Neuronal stem cell (in vitro differentiated cells): ENCODE results near the gene PCDHB7.
A peak's percentile ranks its signal among the peaks of the same experiment; 100 is the strongest.
"Not testable (repeated sequence)": the region's sequence is repeated elsewhere in the genome, so short reads cannot be mapped to it uniquely, and the experiment has no call there.

Experiments used
- DNase-seq: peaks from one replicate; pipeline ENCODE4 v3.0.0-alpha.2; 2013; ENCODE audit warnings: low spot score
- H2AFZ ChIP-seq: one replicate; pipeline ENCODE4 v1.6.1; 2013; ENCODE audit warnings: mild to moderate bottlenecking, low read length, inconsistent platforms
- H2AK5ac ChIP-seq: 2 replicates; pipeline ENCODE4 v1.6.1; 2013; ENCODE audit warnings: low read depth, mild to moderate bottlenecking, inconsistent platforms, low read length, moderate library complexity, mixed read lengths
- H2BK120ac ChIP-seq: 2 replicates; pipeline ENCODE4 v1.6.1; 2013; ENCODE audit warnings: low read depth, mild to moderate bottlenecking, inconsistent platforms, low read length, moderate library complexity, mixed read lengths
- H2BK12ac ChIP-seq: one replicate; pipeline ENCODE4 v1.6.1; 2013; ENCODE audit warnings: low read length, inconsistent platforms
- H2BK15ac ChIP-seq: 2 replicates; pipeline ENCODE4 v1.6.1; 2013; ENCODE audit warnings: mild to moderate bottlenecking, low read length, inconsistent platforms, mixed read lengths
- H2BK5ac ChIP-seq: one replicate; pipeline ENCODE4 v1.6.1; 2013; ENCODE audit warnings: inconsistent platforms, mild to moderate bottlenecking, low read length, moderate library complexity
- H3K14ac ChIP-seq: one replicate; pipeline ENCODE4 v1.6.1; 2013; ENCODE audit warnings: low read length, inconsistent platforms
- H3K18ac ChIP-seq: 2 replicates; pipeline ENCODE4 v1.6.1; 2013; ENCODE audit warnings: low read length, inconsistent platforms
- H3K23ac ChIP-seq: 2 replicates; pipeline ENCODE4 v1.6.1; 2013; ENCODE audit warnings: low read depth, mild to moderate bottlenecking, mixed read lengths, low read length, inconsistent platforms; ENCODE audit not compliant: poor library complexity
- H3K27ac ChIP-seq: replicated peaks from 3 replicates; pipeline ENCODE4 v1.5.1; 2013; ENCODE audit warnings: low read length, inconsistent platforms
- H3K27me3 ChIP-seq, 3 experiments: 2 replicates each; pipeline ENCODE4 v1.6.1; 2013; ENCODE audit warnings: low read length in 3 of 3, mild to moderate bottlenecking in 2 of 3, inconsistent platforms in 1 of 3, low read depth in 1 of 3, mixed read lengths in 1 of 3, moderate library complexity in 1 of 3; ENCODE audit not compliant: control insufficient read depth in 3 of 3, insufficient read depth in 3 of 3
- H3K36me3 ChIP-seq, 2 donors: replicated peaks in 1 of 2; 2 replicates each; pipeline ENCODE4 v1.6.1; 2013; ENCODE audit warnings: low read length in 2 of 2; ENCODE audit not compliant: control insufficient read depth in 2 of 2, insufficient read depth in 2 of 2
- H3K4ac ChIP-seq: 2 replicates; pipeline ENCODE4 v1.6.1; 2013; ENCODE audit warnings: inconsistent platforms, mild to moderate bottlenecking, low read length, moderate library complexity
- H3K4me1 ChIP-seq, 2 donors: 1 replicate in 1 of 2; 2 replicates in 1 of 2; pipeline ENCODE4 v1.6.1; 2013; ENCODE audit warnings: low read length in 2 of 2, low read depth in 1 of 2; ENCODE audit not compliant: control insufficient read depth in 2 of 2, insufficient read depth in 1 of 2
- H3K4me2 ChIP-seq: one replicate; pipeline ENCODE4 v1.6.1; 2013; ENCODE audit warnings: mild to moderate bottlenecking, low read length, inconsistent platforms; ENCODE audit not compliant: insufficient read depth, poor library complexity, severe bottlenecking
- H3K4me3 ChIP-seq, 2 donors: 2 replicates each; pipeline ENCODE4 v1.5.1; 2013; ENCODE audit warnings: low read length in 2 of 2, mild to moderate bottlenecking in 2 of 2, inconsistent platforms in 1 of 2, moderate library complexity in 1 of 2
- H3K79me1 ChIP-seq: one replicate; pipeline ENCODE4 v1.6.1; 2013; ENCODE audit warnings: low read depth, mild to moderate bottlenecking, inconsistent platforms, low read length, moderate library complexity
- H3K9ac ChIP-seq: one replicate; pipeline ENCODE4 v1.6.1; 2013; ENCODE audit warnings: mild to moderate bottlenecking, low read depth, low read length, inconsistent platforms; ENCODE audit not compliant: poor library complexity
- H3K9me3 ChIP-seq, 2 donors: replicated peaks in 1 of 2; 2 replicates each; pipeline versions ENCODE3 to v1.6.1; 2013; ENCODE audit warnings: low read length in 2 of 2, mild to moderate bottlenecking in 2 of 2, inconsistent platforms in 1 of 2, low read depth in 1 of 2, mixed read lengths in 1 of 2, moderate library complexity in 1 of 2; ENCODE audit not compliant: control insufficient read depth in 2 of 2, insufficient read depth in 1 of 2
- H4K8ac ChIP-seq: one replicate; pipeline ENCODE4 v1.6.1; 2013; ENCODE audit warnings: low read depth, mild to moderate bottlenecking, inconsistent platforms, low read length, moderate library complexity
- H4K91ac ChIP-seq: one replicate; pipeline ENCODE4 v1.6.1; 2013; ENCODE audit warnings: low read length, low read depth, mild to moderate bottlenecking, inconsistent platforms; ENCODE audit not compliant: poor library complexity
- WGBS, 2 donors: extraction: QIAGEN DNeasy Blood & Tissue Kit; methylation state at CpG; one replicate each; pipeline ENCODE4 v1.1.7; 2013; ENCODE audit warnings: missing lambda C conversion rate in 2 of 2, mixed read lengths in 1 of 2; ENCODE audit not compliant: insufficient read length in 2 of 2, insufficient replicate concordance in 1 of 2; ENCODE audit errors: extremely low coverage in 2 of 2; 5-methylcytosine and 5-hydroxymethylcytosine counted together

Gene PCDHB7

GRCh38 chr5:141208478-141208877 lies 36.0 kb downstream of the PCDHB7 start, which contains the start of gene PCDHB12:
Gene PCDHB12 (plus strand): TSS chr5:141208719. CDS start chr5:141208908, 189 bp downstream.
- Histone ChIP-seq H2BK15ac (no peak within 1 kb of the TSS), H4K8ac (no peak within 1 kb of the TSS), H3K14ac (no peak within 1 kb of the TSS), H3K4me3 (no peak within 1 kb of the TSS), H3K4ac (no peak within 1 kb of the TSS), H2BK5ac (no peak within 1 kb of the TSS), H3K79me1 (no peaks in the 10 kb centered on the region), H2AK5ac (no peak within 1 kb of the TSS), H2AFZ (no peak within 1 kb of the TSS), H2BK12ac (no peak within 1 kb of the TSS), H3K27ac (no peak within 1 kb of the TSS), H3K4me2 (no peak within 1 kb of the TSS), H3K27me3 (no peaks in the 10 kb centered on the region), H3K9me3 (peaks cover 0 to 18% of the 10 kb centered on the region in 2 donors), H3K9ac (no peak within 1 kb of the TSS), H2BK120ac (no peak within 1 kb of the TSS), H4K91ac (no peak within 1 kb of the TSS), H3K18ac (no peak within 1 kb of the TSS), H3K36me3 (no peaks in the 10 kb centered on the region), H3K23ac (no peak within 1 kb of the TSS), H3K4me1 (no peaks in the 10 kb centered on the region)
- WGBS, 2 donors, result no CpG with 5 or more reads among the region's 11 CpGs
- DNase-seq, result no peak

GRCh38 chr5:141210281-141210680 lies 37.8 kb downstream of the PCDHB7 start:
- H2BK120ac ChIP-seq, H4K8ac ChIP-seq, H2BK12ac ChIP-seq, H2AFZ ChIP-seq, H3K23ac ChIP-seq, H3K36me3 ChIP-seq, H3K18ac ChIP-seq, H2BK5ac ChIP-seq, H3K79me1 ChIP-seq, H3K27me3 ChIP-seq, H2AK5ac ChIP-seq, H3K14ac ChIP-seq, DNase-seq, H3K9ac ChIP-seq, H4K91ac ChIP-seq, H2BK15ac ChIP-seq, H3K4ac ChIP-seq, H3K4me2 ChIP-seq, H3K27ac ChIP-seq, H3K4me3 ChIP-seq, H3K4me1 ChIP-seq: not testable (repeated sequence)
- peaks cover 0 to 22% of the 10 kb centered on the region in 2 donors for H3K9me3 ChIP-seq
- no CpG with 5 or more reads among the region's 39 CpGs for WGBS, 2 donors

GRCh38 chr5:141210849-141211248 lies 38.4 kb downstream of the PCDHB7 start:
- not testable (repeated sequence) for H3K4ac ChIP-seq, H3K36me3 ChIP-seq, H4K8ac ChIP-seq, H2BK120ac ChIP-seq, H3K23ac ChIP-seq, H3K9ac ChIP-seq, H2BK5ac ChIP-seq, H2BK12ac ChIP-seq, H3K27ac ChIP-seq, H2AK5ac ChIP-seq, H3K4me1 ChIP-seq, H2AFZ ChIP-seq, H3K4me2 ChIP-seq, H3K27me3 ChIP-seq, H2BK15ac ChIP-seq, H3K4me3 ChIP-seq, DNase-seq, H3K79me1 ChIP-seq, H4K91ac ChIP-seq, H3K18ac ChIP-seq
- WGBS, 2 donors, result no CpG with 5 or more reads among the region's 27 CpGs
- Histone ChIP-seq H3K14ac (peak overlapping the region; percentile 8), H3K9me3 (peaks cover 0 to 22% of the 10 kb centered on the region in 2 donors)

- H3K23ac ChIP-seq, H3K4me1 ChIP-seq, H2BK12ac ChIP-seq, H3K18ac ChIP-seq, H3K36me3 ChIP-seq, H4K8ac ChIP-seq, H2BK15ac ChIP-seq, H3K27ac ChIP-seq, H2AK5ac ChIP-seq, H4K91ac ChIP-seq, H3K27me3 ChIP-seq, H3K14ac ChIP-seq, H2BK120ac ChIP-seq, H3K79me1 ChIP-seq, H2BK5ac ChIP-seq, DNase-seq, H3K9ac ChIP-seq, H3K4me2 ChIP-seq, H3K4me3 ChIP-seq, H3K4ac ChIP-seq, H2AFZ ChIP-seq: not testable (repeated sequence)
- peaks cover 2 to 15% of the 10 kb centered on the region in 2 donors for H3K9me3 ChIP-seq
- no CpG with 5 or more reads among the region's 18 CpGs for WGBS, 2 donors
Measured at GRCh38 chr5:141213656-141214339, 41.4 kb downstream of the PCDHB7 start, which contains the start of gene PCDHB13. Gene PCDHB13 (plus strand): TSS chr5:141213919. CDS start chr5:141214124, 205 bp downstream.
